Keratinocyte (primary cell): ENCODE data around the gene NVL.

ENCODE experiments used
- EZH2 ChIP-seq: IDR thresholded peaks from one replicate; pipeline ENCODE4 v1.6.1; 2012; ENCODE audit warnings: inconsistent platforms, mild to moderate bottlenecking, low read length, moderate library complexity
- TF ChIP-seq, protein P1 (sequence below), 3 experiments: IDR thresholded peaks in 1 of 3; conservative IDR thresholded peaks in 1 of 3; optimal IDR thresholded peaks in 1 of 3; 2 replicates in 2 of 3; 3 replicates in 1 of 3; pipeline versions ENCODE3 to v1.5.1; 2011; ENCODE audit warnings: low read length in 3 of 3, mild to moderate bottlenecking in 3 of 3, moderate library complexity in 2 of 3, control low read depth in 1 of 3, inconsistent platforms in 1 of 3; ENCODE audit not compliant: insufficient read depth in 2 of 3; ENCODE audit errors: extremely low read depth in 1 of 3

DNA sequence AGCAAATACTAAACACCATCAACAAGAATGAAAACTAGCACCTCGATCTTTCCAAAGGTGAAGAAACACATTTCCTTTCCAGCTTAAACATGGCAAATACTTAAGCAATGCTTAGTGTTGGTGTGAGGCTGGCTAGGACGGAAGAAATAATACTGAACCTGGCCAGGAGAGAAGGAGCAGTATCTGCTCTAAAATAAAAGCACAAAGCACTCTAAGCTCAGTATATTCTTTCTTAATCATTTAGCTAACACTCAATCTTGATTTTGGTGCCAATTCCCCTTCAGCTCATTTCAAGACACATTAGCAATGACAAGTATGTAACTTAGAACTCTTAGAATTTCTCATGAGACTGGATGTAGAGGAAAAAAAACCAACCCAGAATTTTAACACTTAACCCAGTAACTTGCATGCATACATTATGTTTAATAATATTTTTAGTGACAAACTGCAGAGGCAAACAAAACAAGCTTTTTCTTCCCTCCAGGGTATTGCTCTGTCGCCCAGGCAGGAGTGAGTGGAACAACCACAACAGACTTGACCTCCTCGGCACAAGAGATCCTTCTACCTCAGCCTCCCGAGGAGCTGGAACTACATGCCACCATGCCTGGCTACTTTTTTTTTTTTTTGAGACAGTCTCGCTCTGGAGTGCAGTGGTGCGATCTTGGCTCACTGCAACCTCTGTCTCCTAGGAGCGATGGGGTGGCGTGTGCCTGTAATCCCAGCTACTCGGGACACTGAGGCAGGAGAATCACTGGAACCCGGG, 92.7 kb downstream of the NVL start:
- TF ChIP-seq, protein P1, sequence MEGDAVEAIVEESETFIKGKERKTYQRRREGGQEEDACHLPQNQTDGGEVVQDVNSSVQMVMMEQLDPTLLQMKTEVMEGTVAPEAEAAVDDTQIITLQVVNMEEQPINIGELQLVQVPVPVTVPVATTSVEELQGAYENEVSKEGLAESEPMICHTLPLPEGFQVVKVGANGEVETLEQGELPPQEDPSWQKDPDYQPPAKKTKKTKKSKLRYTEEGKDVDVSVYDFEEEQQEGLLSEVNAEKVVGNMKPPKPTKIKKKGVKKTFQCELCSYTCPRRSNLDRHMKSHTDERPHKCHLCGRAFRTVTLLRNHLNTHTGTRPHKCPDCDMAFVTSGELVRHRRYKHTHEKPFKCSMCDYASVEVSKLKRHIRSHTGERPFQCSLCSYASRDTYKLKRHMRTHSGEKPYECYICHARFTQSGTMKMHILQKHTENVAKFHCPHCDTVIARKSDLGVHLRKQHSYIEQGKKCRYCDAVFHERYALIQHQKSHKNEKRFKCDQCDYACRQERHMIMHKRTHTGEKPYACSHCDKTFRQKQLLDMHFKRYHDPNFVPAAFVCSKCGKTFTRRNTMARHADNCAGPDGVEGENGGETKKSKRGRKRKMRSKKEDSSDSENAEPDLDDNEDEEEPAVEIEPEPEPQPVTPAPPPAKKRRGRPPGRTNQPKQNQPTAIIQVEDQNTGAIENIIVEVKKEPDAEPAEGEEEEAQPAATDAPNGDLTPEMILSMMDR (optimal IDR thresholded peaks at IDR 0.05 in 1 of 3, IDR thresholded peaks at IDR 0.05 in 1 of 3, conservative IDR thresholded peaks at IDR 0.05 in 1 of 3; ENCODE audit: extremely low read depth in 1 of 3, insufficient read depth in 2 of 3, low read length in 3 of 3) = no peak
- no peak for TF ChIP-seq EZH2
